K562 (cell line): ENCODE data around the gene MRPL52. TPM values are rescaled to one million over a fixed set of nuclear protein-coding genes. Genes with fewer than 3 reads are reported as not detected.

Source experiments
- MAFF ChIP-seq: IDR thresholded peaks from 2 replicates; pipeline ENCODE4 v1.6.1; 2012; ENCODE audit warnings: low read length, improper control_type of control experiment
- MTA3 ChIP-seq: fragments of 450-650 bp; formaldehyde crosslinking; IDR thresholded peaks from 2 replicates; pipeline ENCODE4 v1.6.1; 2017; ENCODE audit warnings: mild to moderate bottlenecking, borderline replicate concordance
- MXI1 ChIP-seq: IDR thresholded peaks from 2 replicates; pipeline ENCODE4 v1.6.1; 2011; ENCODE audit warnings: low read depth, mild to moderate bottlenecking, improper control_type of control experiment, low read length
- NBN ChIP-seq: fragments of 450-650 bp; IDR thresholded peaks from 2 replicates; pipeline ENCODE4 v1.6.1; 2016; ENCODE audit warnings: low read depth, mild to moderate bottlenecking
- NFYB ChIP-seq: IDR thresholded peaks from 2 replicates; pipeline ENCODE4 v1.6.1; 2011; ENCODE audit warnings: mild to moderate bottlenecking, moderate library complexity; ENCODE audit not compliant: insufficient read length; ENCODE audit errors: extremely low read depth
- POLR2AphosphoS5 ChIP-seq: IDR thresholded peaks from 2 replicates; pipeline ENCODE4 v1.6.1; 2011; ENCODE audit warnings: mild to moderate bottlenecking, low read depth, low read length, moderate library complexity; ENCODE audit not compliant: control insufficient read depth, insufficient read depth
- YBX1 ChIP-seq: fragments of 450-650 bp; IDR thresholded peaks from 2 replicates; pipeline ENCODE4 v1.7.1; 2016; ENCODE audit warnings: mild to moderate bottlenecking
- ZFPM2 ChIP-seq: fragments of 250-450 bp; sonication (Bioruptor Pico); IDR thresholded peaks from 2 replicates; pipeline ENCODE4 v1.5.1; 2022; ENCODE audit warnings: mild to moderate bottlenecking
- ZNF23 ChIP-seq: fragments of 250-450 bp; sonication (Bioruptor Pico); IDR thresholded peaks from 2 replicates; pipeline ENCODE4 v1.4.0; 2020; ENCODE audit warnings: mild to moderate bottlenecking
- ZNF282 ChIP-seq: sonication (generic); formaldehyde crosslinking; IDR thresholded peaks from 2 replicates; pipeline ENCODE4 v1.8.1; 2023; ENCODE audit warnings: missing genetic modification reagents
- ZNF318 ChIP-seq, 2 experiments: fragments of 450-650 bp; IDR thresholded peaks; 2 replicates each; pipeline ENCODE4 v1.6.1; 2016; ENCODE audit warnings: mild to moderate bottlenecking in 2 of 2, borderline replicate concordance in 1 of 2, low read depth in 1 of 2, moderate library complexity in 1 of 2
- polyA plus RNA-seq, 8 experiments: library from polyadenylated mRNA; depleted of rRNA in 4 of 8; stranded (reverse) in 5 of 8; unstranded in 3 of 8; fragments of >200 nt; fragmentation: Nextera tagmentation in 2 of 8; fragmentation: Illumina TruSeq in 1 of 8; extraction: Ambion mirVana in 2 of 8; extraction: Trizol in 1 of 8; gene quantifications; 2 replicates each; pipeline versions ENCODE4 v1.2.1 to v1.2.3, GENCODE V29; 2011 to 2014; ENCODE audit warnings: inconsistent platforms in 1 of 8, missing spikeins in 1 of 8
- total RNA-seq, 7 experiments: library from RNA; depleted of rRNA in 6 of 7; stranded (reverse); fragments of >200 nt in 6 of 7; fragmentation: Illumina TruSeq in 2 of 7; extraction: Trizol in 2 of 7; gene quantifications; 2 replicates each; pipeline versions ENCODE4 v1.2.1 to v1.2.3, GENCODE V29; 2011 to 2021; ENCODE audit warnings: low replicate concordance in 1 of 7
- TF ChIP-seq, protein P1 (sequence below): fragments of 250-450 bp; sonication (Bioruptor Pico); IDR thresholded peaks from 2 replicates; pipeline ENCODE4 v1.9.0; 2021; ENCODE audit warnings: mild to moderate bottlenecking, inconsistent platforms
- TF ChIP-seq, protein P2 (sequence below), 2 experiments: IDR thresholded peaks in 1 of 2; conservative IDR thresholded peaks in 1 of 2; 2 replicates each; pipeline ENCODE4 v1.6.1; 2016; ENCODE audit warnings: low read depth in 2 of 2, mild to moderate bottlenecking in 1 of 2, missing compliant biosample characterization in 1 of 2, missing genetic modification characterization in 1 of 2, moderate library complexity in 1 of 2

MRPL52 gene
- total and polyA plus RNA-seq, 9 of the 15 experiments (the other 6 are each of a cell fraction or from before 2014, with no cell fraction given): 56.5 to 213 (median 168) TPM

DNA sequence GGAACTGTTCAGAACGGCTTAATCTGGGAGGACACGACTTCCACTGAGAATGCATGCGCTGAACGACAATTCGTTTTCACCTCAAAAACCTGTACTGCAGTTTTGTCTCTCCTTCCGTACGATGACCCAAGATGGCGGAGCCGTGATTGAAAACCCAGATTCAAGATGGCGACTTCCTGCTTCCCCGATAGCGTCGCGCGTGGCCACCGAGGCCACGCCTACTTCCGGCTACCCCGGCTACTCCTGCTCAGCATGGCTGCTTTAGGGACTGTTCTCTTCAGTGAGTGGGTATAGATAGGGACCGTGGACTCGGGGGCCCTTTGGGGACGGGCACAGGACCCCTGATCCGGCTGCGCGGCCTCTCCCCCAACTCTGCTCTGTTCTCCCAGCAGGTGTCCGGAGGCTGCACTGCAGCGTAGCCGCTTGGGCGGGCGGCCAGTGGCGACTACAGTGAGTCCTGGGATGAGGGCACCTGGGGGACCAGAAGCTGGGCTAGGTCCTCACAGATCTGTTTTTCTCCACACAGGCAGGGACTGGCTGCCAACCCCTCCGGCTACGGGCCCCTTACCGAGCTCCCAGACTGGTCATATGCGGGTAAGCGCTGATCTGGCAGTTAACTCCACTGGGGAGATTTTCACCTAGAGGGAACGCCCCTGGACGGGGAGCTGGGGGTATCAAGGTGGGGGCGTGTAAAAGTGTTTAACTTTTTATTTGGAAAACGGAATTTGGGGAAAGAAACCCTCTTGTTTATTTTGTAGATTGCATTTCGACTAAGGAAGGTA, at the start of gene MRPL52 (continued):
- TF ChIP-seq MAFF: no peak
- TF ChIP-seq ZNF23 (CRISPR knock-in tag): no peak
- TF ChIP-seq MTA3: no peak
- TF ChIP-seq ZFPM2: no peak
- TF ChIP-seq, protein P1, sequence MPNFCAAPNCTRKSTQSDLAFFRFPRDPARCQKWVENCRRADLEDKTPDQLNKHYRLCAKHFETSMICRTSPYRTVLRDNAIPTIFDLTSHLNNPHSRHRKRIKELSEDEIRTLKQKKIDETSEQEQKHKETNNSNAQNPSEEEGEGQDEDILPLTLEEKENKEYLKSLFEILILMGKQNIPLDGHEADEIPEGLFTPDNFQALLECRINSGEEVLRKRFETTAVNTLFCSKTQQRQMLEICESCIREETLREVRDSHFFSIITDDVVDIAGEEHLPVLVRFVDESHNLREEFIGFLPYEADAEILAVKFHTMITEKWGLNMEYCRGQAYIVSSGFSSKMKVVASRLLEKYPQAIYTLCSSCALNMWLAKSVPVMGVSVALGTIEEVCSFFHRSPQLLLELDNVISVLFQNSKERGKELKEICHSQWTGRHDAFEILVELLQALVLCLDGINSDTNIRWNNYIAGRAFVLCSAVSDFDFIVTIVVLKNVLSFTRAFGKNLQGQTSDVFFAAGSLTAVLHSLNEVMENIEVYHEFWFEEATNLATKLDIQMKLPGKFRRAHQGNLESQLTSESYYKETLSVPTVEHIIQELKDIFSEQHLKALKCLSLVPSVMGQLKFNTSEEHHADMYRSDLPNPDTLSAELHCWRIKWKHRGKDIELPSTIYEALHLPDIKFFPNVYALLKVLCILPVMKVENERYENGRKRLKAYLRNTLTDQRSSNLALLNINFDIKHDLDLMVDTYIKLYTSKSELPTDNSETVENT (CRISPR knock-in tag): peak; percentile 24; the same call in 1 of the 2 replicates
- TF ChIP-seq MXI1: peak; percentile 39; the same call in 1 of the 2 replicates
- 0 out of 4 replicates have a peak, but pooled peaks of 1 of the 2 experiments have one; percentile 27 for TF ChIP-seq ZNF318 (IDR thresholded peaks at IDR 0.05; ENCODE audit: borderline replicate concordance in 1 of 2, low read depth in 1 of 2)
- TF ChIP-seq YBX1: no peak
- TF ChIP-seq ZNF282: no peak
- TF ChIP-seq NBN: no peak
- TF ChIP-seq, protein P2, sequence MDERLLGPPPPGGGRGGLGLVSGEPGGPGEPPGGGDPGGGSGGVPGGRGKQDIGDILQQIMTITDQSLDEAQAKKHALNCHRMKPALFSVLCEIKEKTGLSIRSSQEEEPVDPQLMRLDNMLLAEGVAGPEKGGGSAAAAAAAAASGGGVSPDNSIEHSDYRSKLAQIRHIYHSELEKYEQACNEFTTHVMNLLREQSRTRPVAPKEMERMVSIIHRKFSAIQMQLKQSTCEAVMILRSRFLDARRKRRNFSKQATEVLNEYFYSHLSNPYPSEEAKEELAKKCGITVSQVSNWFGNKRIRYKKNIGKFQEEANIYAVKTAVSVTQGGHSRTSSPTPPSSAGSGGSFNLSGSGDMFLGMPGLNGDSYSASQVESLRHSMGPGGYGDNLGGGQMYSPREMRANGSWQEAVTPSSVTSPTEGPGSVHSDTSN (CRISPR knock-in tag; IDR thresholded peaks at IDR 0.05; ENCODE audit: low read depth): no peak
- TF ChIP-seq, protein P2 (tag; conservative IDR thresholded peaks at IDR 0.05; ENCODE audit: low read depth): no peak
- TF ChIP-seq POLR2AphosphoS5: peak; percentile 79
- TF ChIP-seq NFYB: no peak
